IMR-90 (cell line): Measurements from ENCODE around the gene PPP1R14B.

Experiments
- BHLHE40 ChIP-seq: fragments of 150-350 bp; IDR thresholded peaks from 2 replicates; pipeline ENCODE4 v1.6.1; 2016; ENCODE audit warnings: mild to moderate bottlenecking, low read depth, low read length
- CEBPB ChIP-seq: IDR thresholded peaks from 2 replicates; pipeline ENCODE4 v1.6.1; 2012; ENCODE audit warnings: low read depth, low read length, improper control_type of control experiment
- CHD1 ChIP-seq: IDR thresholded peaks from 2 replicates; pipeline ENCODE4 v1.6.1; 2012; ENCODE audit warnings: low read depth, low read length, improper control_type of control experiment
- CTCF ChIP-seq: conservative IDR thresholded peaks from 2 replicates; pipeline ENCODE4 v1.5.1; 2012; ENCODE audit warnings: mild to moderate bottlenecking, low read depth, low read length, improper control_type of control experiment
- ELK1 ChIP-seq: fragments of 150-350 bp; IDR thresholded peaks from 2 replicates; pipeline ENCODE4 v1.6.1; 2016; ENCODE audit warnings: low read depth, mild to moderate bottlenecking, low read length, moderate library complexity, borderline replicate concordance
- MAFK ChIP-seq: IDR thresholded peaks from 2 replicates; pipeline ENCODE4 v1.6.1; 2012; ENCODE audit warnings: low read depth, low read length, improper control_type of control experiment
- MAZ ChIP-seq: IDR thresholded peaks from 2 replicates; pipeline ENCODE4 v1.6.1; 2012; ENCODE audit warnings: low read depth, mild to moderate bottlenecking, low read length, improper control_type of control experiment, moderate library complexity, borderline replicate concordance
- MXI1 ChIP-seq: IDR thresholded peaks from 2 replicates; pipeline ENCODE4 v1.6.1; 2012; ENCODE audit warnings: low read depth, mild to moderate bottlenecking, low read length, moderate library complexity, borderline replicate concordance
- POLR2A ChIP-seq: IDR thresholded peaks from 2 replicates; pipeline ENCODE4 v1.6.1; 2012; ENCODE audit warnings: mild to moderate bottlenecking, low read depth, low read length
- RAD21 ChIP-seq: IDR thresholded peaks from 2 replicates; pipeline ENCODE4 v1.6.1; 2012; ENCODE audit warnings: low read length, improper control_type of control experiment
- RCOR1 ChIP-seq: IDR thresholded peaks from 2 replicates; pipeline ENCODE4 v1.6.1; 2012; ENCODE audit warnings: mild to moderate bottlenecking, low read length, improper control_type of control experiment; ENCODE audit not compliant: insufficient replicate concordance
- RFX5 ChIP-seq: IDR thresholded peaks from 2 replicates; pipeline ENCODE4 v1.8.0; 2012; ENCODE audit warnings: low read depth, mild to moderate bottlenecking, low read length, moderate library complexity
- SMC3 ChIP-seq: fragments of 150-350 bp; IDR thresholded peaks from 2 replicates; pipeline ENCODE4 v1.6.1; 2016; ENCODE audit warnings: low read depth, mild to moderate bottlenecking, antibody characterized with exemption, low read length, moderate library complexity
- USF2 ChIP-seq: fragments of 150-350 bp; IDR thresholded peaks from 2 replicates; pipeline ENCODE4 v1.6.1; 2017; ENCODE audit warnings: mild to moderate bottlenecking, antibody characterized with exemption, low read length, low read depth

- TF ChIP-seq CTCF: peak; percentile 96
- peak; percentile 92 for TF ChIP-seq SMC3
- no peak for TF ChIP-seq RFX5
- no peak for TF ChIP-seq CEBPB
- no peak for TF ChIP-seq BHLHE40
- TF ChIP-seq CHD1: no peak
- TF ChIP-seq MAZ: peak; percentile 76; the same call in 1 of the 2 replicates
- TF ChIP-seq POLR2A: no peak
- no peak for TF ChIP-seq RCOR1
- no peak for TF ChIP-seq MXI1
- TF ChIP-seq USF2: no peak
- TF ChIP-seq MAFK: no peak
- peak; percentile 96 for TF ChIP-seq RAD21
- TF ChIP-seq ELK1: no peak
Measured at GRCh38 chr11:64204464-64204989, 42.2 kb downstream of the PPP1R14B start.
